Vagina (tissue), 2 donors: ENCODE measurements around the gene ELFN2.

Experiments
- POLR2A ChIP-seq, 2 donors: fragments of 450-650 bp; IDR thresholded peaks; one replicate each; pipeline ENCODE4 v1.6.1; 2017; ENCODE audit warnings: antibody characterized with exemption in 2 of 2, mild to moderate bottlenecking in 2 of 2, moderate library complexity in 2 of 2
- TF ChIP-seq, protein P1 (sequence below), 3 experiments: fragments of 450-650 bp in 2 of 3; fragments of 200-600 bp in 1 of 3; sonication (generic) in 1 of 3; IDR thresholded peaks; one replicate each; pipeline ENCODE4 v1.5.1; 2017 to 2019; ENCODE audit warnings: antibody characterized with exemption in 3 of 3, mild to moderate bottlenecking in 2 of 3, moderate library complexity in 2 of 3

- TF ChIP-seq, protein P1, sequence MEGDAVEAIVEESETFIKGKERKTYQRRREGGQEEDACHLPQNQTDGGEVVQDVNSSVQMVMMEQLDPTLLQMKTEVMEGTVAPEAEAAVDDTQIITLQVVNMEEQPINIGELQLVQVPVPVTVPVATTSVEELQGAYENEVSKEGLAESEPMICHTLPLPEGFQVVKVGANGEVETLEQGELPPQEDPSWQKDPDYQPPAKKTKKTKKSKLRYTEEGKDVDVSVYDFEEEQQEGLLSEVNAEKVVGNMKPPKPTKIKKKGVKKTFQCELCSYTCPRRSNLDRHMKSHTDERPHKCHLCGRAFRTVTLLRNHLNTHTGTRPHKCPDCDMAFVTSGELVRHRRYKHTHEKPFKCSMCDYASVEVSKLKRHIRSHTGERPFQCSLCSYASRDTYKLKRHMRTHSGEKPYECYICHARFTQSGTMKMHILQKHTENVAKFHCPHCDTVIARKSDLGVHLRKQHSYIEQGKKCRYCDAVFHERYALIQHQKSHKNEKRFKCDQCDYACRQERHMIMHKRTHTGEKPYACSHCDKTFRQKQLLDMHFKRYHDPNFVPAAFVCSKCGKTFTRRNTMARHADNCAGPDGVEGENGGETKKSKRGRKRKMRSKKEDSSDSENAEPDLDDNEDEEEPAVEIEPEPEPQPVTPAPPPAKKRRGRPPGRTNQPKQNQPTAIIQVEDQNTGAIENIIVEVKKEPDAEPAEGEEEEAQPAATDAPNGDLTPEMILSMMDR (IDR thresholded peaks at IDR 0.05), result no peak
- TF ChIP-seq POLR2A (IDR thresholded peaks at IDR 0.05), result no peak
Measured at GRCh38 chr22:37330200-37331033, 96.9 kb downstream of the ELFN2 start.
